Type B pancreatic cell (in vitro differentiated cells): Measurements from ENCODE around the gene CHPF2. TPM values are rescaled to one million over a fixed set of nuclear protein-coding genes. Genes with fewer than 3 reads are reported as not detected.

ENCODE experiments used
- DNase-seq: peaks from one replicate; pipeline ENCODE4 v3.0.0; 2021; ENCODE audit warnings: mixed read lengths; ENCODE audit not compliant: unreplicated experiment; ENCODE audit errors: extremely low spot score
- H3K27ac Mint-ChIP-seq: 2 replicates; pipeline ENCODE4 v1.8.0; 2021; ENCODE audit warnings: mild to moderate bottlenecking, mixed read lengths
- H3K27me3 Mint-ChIP-seq: 2 replicates; pipeline ENCODE4 v1.8.0; 2021; ENCODE audit warnings: mixed read lengths
- H3K36me3 Mint-ChIP-seq: 2 replicates; pipeline ENCODE4 v1.8.0; 2021; ENCODE audit warnings: mixed read lengths
- H3K4me1 Mint-ChIP-seq: one replicate; pipeline ENCODE4 v1.8.0; 2021; ENCODE audit warnings: mixed read lengths; ENCODE audit not compliant: unreplicated experiment
- H3K4me3 Mint-ChIP-seq: 2 replicates; pipeline ENCODE4 v1.8.0; 2021; ENCODE audit warnings: mild to moderate bottlenecking, mixed read lengths
- H3K9me3 Mint-ChIP-seq: 2 replicates; pipeline ENCODE4 v1.8.0; 2021; ENCODE audit warnings: mixed read lengths
- total RNA-seq: library from RNA; stranded (reverse); gene quantifications from 2 replicates; pipeline ENCODE4 v1.2.1, GENCODE V29; 2021; ENCODE audit warnings: low replicate concordance
- TF ChIP-seq, protein P1 (sequence below): fragments of 200-600 bp; sonication (generic); conservative IDR thresholded peaks from 2 replicates; pipeline ENCODE4 v1.5.0; 2021; ENCODE audit warnings: antibody characterized with exemption, mild to moderate bottlenecking

Gene CHPF2
- total RNA-seq, 1 donor from 2014 or later, result 44.4 TPM

DNA sequence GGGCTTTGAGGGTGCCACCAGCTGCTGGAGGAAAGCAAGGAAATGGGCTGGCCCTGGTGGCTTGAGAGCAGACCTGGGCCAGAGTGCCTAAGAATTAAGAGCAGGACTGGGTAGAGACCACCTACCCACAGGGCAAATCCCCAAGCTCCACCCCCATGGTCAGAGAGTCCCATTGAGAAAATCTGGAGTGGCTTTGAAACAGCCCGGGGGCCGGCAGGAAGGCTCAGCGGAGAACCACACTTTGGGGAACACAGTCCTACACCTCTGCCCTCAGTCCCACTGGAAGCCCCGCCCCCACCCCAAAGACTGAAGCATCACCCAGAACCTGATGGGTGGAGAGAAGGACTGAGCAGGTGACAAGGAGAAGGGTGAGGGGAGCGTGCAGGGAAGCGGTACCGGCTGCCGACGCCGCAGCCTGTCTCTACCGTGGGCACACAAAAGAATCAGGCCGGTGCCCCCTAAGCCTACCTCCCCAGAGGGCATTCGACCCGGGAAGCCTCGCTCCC, 12.6 kb downstream of the CHPF2 start:
- no peaks in the 10 kb centered on the region for H3K9me3 Mint-ChIP-seq
- TF ChIP-seq, protein P1, sequence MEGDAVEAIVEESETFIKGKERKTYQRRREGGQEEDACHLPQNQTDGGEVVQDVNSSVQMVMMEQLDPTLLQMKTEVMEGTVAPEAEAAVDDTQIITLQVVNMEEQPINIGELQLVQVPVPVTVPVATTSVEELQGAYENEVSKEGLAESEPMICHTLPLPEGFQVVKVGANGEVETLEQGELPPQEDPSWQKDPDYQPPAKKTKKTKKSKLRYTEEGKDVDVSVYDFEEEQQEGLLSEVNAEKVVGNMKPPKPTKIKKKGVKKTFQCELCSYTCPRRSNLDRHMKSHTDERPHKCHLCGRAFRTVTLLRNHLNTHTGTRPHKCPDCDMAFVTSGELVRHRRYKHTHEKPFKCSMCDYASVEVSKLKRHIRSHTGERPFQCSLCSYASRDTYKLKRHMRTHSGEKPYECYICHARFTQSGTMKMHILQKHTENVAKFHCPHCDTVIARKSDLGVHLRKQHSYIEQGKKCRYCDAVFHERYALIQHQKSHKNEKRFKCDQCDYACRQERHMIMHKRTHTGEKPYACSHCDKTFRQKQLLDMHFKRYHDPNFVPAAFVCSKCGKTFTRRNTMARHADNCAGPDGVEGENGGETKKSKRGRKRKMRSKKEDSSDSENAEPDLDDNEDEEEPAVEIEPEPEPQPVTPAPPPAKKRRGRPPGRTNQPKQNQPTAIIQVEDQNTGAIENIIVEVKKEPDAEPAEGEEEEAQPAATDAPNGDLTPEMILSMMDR, result no peak
- peak overlapping the region; percentile 67 for H3K4me3 Mint-ChIP-seq
- H3K4me1 Mint-ChIP-seq, result peaks cover 27% of the 10 kb centered on the region
- no peaks in the 10 kb centered on the region for H3K36me3 Mint-ChIP-seq
- H3K27ac Mint-ChIP-seq, result no peak overlapping the region
- peaks cover 7% of the 10 kb centered on the region for H3K27me3 Mint-ChIP-seq
- DNase-seq, result no peak

DNA sequence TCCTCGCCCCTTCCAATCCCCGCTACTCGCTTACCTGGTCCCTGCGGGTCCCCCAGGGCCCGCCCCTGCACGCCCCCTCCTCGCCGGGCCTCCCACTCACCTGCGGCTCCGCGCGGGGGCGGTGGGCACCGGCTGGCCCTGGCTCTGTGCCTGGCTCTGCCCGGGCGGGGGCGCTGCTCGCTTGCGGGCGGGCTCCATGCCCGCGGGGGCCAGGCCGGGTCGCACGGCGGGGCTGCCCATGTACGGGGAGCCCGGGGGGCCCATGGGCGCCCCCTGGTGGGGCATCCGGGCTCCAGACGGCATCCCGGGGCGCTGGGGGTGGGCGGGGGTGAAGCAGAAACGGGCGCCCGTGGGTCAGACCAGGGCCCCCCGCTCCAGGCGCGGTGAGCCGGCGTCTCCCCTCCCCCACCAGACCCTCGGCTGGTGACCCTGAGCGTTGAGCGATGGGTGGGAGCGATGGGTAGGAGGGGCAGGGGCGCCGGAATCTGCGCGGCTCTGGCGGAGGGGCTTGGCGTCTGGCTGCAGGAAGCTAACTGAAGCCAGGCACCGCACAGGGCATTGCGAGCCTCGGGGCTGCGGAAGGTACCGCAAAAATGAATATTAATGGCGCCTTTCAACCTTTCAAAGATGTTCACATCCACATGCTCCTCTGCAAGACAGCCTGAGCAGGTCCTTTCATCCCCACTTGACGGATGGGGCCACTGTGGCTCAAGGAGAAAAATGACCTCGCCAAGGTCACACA, 13.2 kb downstream of the CHPF2 start:
- Mint-ChIP-seq H3K27ac (no peak overlapping the region), H3K4me3 (peak overlapping the region; percentile 74), H3K36me3 (no peaks in the 10 kb centered on the region), H3K9me3 (no peaks in the 10 kb centered on the region), H3K27me3 (peaks cover 9% of the 10 kb centered on the region), H3K4me1 (peaks cover 31% of the 10 kb centered on the region)
- TF ChIP-seq, protein P1, result peak; percentile 83
- no peak for DNase-seq

DNA sequence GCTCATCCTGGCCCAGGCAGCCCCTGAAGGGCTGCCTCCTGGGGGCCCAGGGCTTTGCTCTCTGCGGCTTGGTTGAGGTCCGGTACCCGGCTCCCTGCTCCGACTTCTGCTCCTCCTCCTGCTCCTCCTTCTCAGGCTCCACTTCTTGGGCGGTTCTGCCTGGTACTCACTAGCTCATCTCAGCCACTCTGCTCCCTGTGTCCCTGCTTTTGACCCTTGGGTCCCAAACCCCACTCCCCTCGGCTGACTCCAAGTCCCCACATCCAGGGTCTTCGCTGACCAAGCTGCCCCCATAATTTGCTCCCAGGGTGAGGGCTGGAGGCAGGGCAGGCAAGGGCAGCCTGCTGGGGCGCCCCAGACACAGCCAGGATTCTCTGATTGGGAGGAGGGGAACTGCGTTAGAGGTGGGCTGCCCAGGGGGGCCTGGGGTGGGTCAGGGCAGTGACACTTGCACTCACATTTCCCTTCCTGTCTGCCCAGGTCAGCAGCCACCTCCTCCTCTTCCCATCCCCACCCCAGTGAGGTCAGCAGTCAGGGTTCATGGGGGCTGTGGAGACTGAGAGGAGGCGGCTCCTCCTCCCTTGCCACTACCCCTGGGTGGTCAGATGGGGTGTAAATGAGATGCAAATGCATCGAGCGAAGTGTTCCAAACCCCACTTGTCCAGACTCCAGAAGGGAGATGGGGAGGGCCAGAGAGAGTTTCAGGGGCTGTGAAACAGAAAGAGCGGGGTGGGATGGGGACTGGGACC, 14.0 kb downstream of the CHPF2 start:
- TF ChIP-seq, protein P1, result no peak
- no peaks in the 10 kb centered on the region for H3K36me3 Mint-ChIP-seq
- H3K4me3 Mint-ChIP-seq, result peak overlapping the region; percentile 96
- DNase-seq, result no peak
- H3K27ac Mint-ChIP-seq, result no peak overlapping the region
- H3K4me1 Mint-ChIP-seq, result peaks cover 33% of the 10 kb centered on the region
- H3K9me3 Mint-ChIP-seq, result no peaks in the 10 kb centered on the region
- peaks cover 10% of the 10 kb centered on the region for H3K27me3 Mint-ChIP-seq

DNA sequence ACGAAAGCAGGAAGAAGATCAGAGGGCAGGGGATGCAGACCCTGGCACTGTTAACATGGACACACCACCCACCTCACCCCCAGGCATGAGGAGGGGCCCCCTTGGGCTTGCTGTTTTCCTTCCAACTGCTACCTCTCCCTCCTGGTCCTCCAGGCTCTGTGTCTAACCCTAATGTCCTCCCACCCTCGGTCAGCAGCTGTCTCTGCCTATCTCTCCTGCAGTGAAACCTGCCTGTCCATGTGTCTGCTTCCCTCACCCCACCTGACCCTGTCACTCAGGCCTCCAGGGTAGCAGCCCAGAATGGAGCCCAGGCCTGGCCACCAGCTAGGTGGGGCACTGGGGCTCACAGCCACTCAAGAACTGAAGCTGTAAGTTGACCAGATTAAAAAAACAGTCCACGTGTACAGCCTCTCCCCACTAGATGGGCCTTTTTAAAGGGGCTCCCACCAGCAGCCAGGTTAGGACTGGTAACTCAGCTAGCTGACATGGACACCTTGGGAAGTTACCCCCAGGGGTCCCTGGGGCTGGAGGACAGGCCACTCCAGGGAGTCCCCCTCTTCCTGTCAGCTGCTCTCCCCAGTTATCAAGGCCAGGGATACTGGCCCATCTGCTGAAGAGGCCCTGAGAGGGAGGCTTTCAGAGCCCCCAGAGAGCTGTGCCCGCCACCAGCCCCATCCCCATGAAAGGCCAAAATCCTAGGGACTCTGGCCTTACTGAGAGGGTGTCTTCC, 14.7 kb downstream of the CHPF2 start:
- peaks cover 34% of the 10 kb centered on the region for H3K4me1 Mint-ChIP-seq
- peaks cover 10% of the 10 kb centered on the region for H3K27me3 Mint-ChIP-seq
- peak overlapping the region; percentile 96 for H3K4me3 Mint-ChIP-seq
- H3K9me3 Mint-ChIP-seq, result no peaks in the 10 kb centered on the region
- H3K36me3 Mint-ChIP-seq, result no peaks in the 10 kb centered on the region
- peak overlapping the region; percentile 43 for H3K27ac Mint-ChIP-seq
- no peak for DNase-seq
- TF ChIP-seq, protein P1, result no peak

DNA sequence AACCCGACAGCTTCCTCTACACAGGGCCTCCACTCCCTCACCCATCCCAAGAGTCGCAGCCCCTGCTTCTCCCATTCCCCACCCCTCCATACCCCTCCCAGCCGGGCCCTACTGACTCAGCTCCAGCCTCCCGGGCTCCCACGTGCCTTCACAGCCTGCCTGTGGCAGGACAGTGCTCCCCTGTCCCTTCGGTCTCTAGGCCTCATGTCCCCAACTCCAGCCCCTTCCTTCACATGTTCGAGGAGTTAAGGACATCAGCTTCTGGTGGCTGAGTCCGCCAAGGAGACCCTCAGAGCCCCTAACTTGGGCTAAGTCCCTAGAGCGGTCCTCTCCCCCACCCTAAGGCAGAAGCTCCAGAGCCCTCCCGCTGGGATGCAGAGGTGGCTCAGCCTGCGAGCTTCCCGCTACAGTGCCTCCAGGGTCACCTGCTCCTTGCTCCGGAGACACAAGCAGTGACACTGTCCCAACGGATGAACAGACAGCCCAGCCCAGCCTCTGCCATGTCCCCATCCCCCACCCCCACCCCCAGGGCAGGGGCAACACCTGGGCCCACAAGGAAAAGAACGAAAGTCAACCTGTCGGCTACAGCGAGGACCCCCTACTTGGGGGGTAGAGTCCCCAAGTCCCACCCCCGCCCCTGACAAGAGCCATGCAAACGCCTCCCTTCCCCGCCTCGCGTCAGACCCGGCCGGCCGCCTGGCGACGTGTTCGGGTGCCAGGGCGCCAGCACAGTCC, 15.5 kb downstream of the CHPF2 start:
- TF ChIP-seq, protein P1, result no peak
- H3K4me3 Mint-ChIP-seq, result peak overlapping the region; percentile 96
- peak overlapping the region; percentile 83 for H3K27ac Mint-ChIP-seq
- H3K4me1 Mint-ChIP-seq, result peaks cover 40% of the 10 kb centered on the region
- no peaks in the 10 kb centered on the region for H3K9me3 Mint-ChIP-seq
- peaks cover 13% of the 10 kb centered on the region for H3K27me3 Mint-ChIP-seq
- no peaks in the 10 kb centered on the region for H3K36me3 Mint-ChIP-seq
- no peak for DNase-seq
